ENCODE data around the gene COL27A1. TPM values are rescaled to one million over a fixed set of nuclear protein-coding genes. Genes with fewer than 3 reads are reported as not detected.

The COL27A1 gene
- total RNA-seq, 2 donors from 2014 or later: 8.7 to 54.8 TPM

GRCh38 chr9:114282926-114283325 lies 127.6 kb downstream of the COL27A1 start:
- 54% methylated on average over 5 of the region's 5 CpGs for WGBS
- intact Hi-C loops (cut with DNase I): no loop called here
- Histone ChIP-seq H3K27ac (no peak overlapping the region), H3K4me3 (no peak overlapping the region), H3K9me3 (no peaks in the 10 kb centered on the region), H3K27me3 (replicated peaks; ENCODE audit: insufficient read depth) (no peaks in the 10 kb centered on the region), H3K36me3 (no peaks in the 10 kb centered on the region), H3K4me1 (replicated peaks) (no peaks in the 10 kb centered on the region)
- no peak for DNase-seq (ENCODE audit: low spot score)
- TF ChIP-seq POLR2AphosphoS5 (IDR thresholded peaks at IDR 0.05): no peak
- TF ChIP-seq CTCF (IDR thresholded peaks at IDR 0.05): no peak
- no peak for TF ChIP-seq POLR2A (IDR thresholded peaks at IDR 0.05)

- Histone ChIP-seq H3K4me3 (no peak overlapping the region), H3K4me1 (replicated peaks) (no peaks in the 10 kb centered on the region), H3K27ac (no peak overlapping the region), H3K9me3 (no peaks in the 10 kb centered on the region), H3K36me3 (no peaks in the 10 kb centered on the region), H3K27me3 (replicated peaks; ENCODE audit: insufficient read depth) (no peaks in the 10 kb centered on the region)
- 90% methylated on average over 14 of the region's 14 CpGs for WGBS
- no peak for DNase-seq (ENCODE audit: low spot score)
- no peak for TF ChIP-seq POLR2A (IDR thresholded peaks at IDR 0.05)
- no peak for TF ChIP-seq POLR2AphosphoS5 (IDR thresholded peaks at IDR 0.05)
- no peak for TF ChIP-seq CTCF (IDR thresholded peaks at IDR 0.05)
- intact Hi-C loops (cut with DNase I): no loop called here
These were observed 128.3 kb downstream of the COL27A1 start for GRCh38 chr9:114283551-114284111.

GRCh38 chr9:114284316-114285060 lies 129.2 kb downstream of the COL27A1 start:
- TF ChIP-seq POLR2A (IDR thresholded peaks at IDR 0.05) (no peak), CTCF (IDR thresholded peaks at IDR 0.05) (no peak), POLR2AphosphoS5 (IDR thresholded peaks at IDR 0.05) (no peak)
- Histone ChIP-seq H3K4me1 (replicated peaks) (no peaks in the 10 kb centered on the region), H3K27ac (no peak overlapping the region), H3K9me3 (no peaks in the 10 kb centered on the region), H3K4me3 (no peak overlapping the region), H3K36me3 (no peaks in the 10 kb centered on the region), H3K27me3 (replicated peaks; ENCODE audit: insufficient read depth) (no peaks in the 10 kb centered on the region)
- 91% methylated on average over 11 of the region's 11 CpGs for WGBS
- intact Hi-C loops (cut with DNase I): no loop called here
- no peak for DNase-seq (ENCODE audit: low spot score)

- Histone ChIP-seq H3K4me3 (no peak overlapping the region), H3K4me1 (replicated peaks) (no peaks in the 10 kb centered on the region), H3K36me3 (no peaks in the 10 kb centered on the region), H3K9me3 (no peaks in the 10 kb centered on the region), H3K27ac (no peak overlapping the region), H3K27me3 (replicated peaks; ENCODE audit: insufficient read depth) (no peaks in the 10 kb centered on the region)
- DNase-seq (ENCODE audit: low spot score): no peak
- intact Hi-C loops (cut with DNase I): no loop called here
- 65% methylated on average over 20 of the region's 20 CpGs for WGBS
- TF ChIP-seq POLR2A (IDR thresholded peaks at IDR 0.05): no peak
- TF ChIP-seq CTCF (IDR thresholded peaks at IDR 0.05): no peak
- TF ChIP-seq POLR2AphosphoS5 (IDR thresholded peaks at IDR 0.05): no peak
These were observed 130.0 kb downstream of the COL27A1 start for GRCh38 chr9:114285166-114285867.

Data from prostate gland (tissue), 2 donors.